ENCODE results near the gene YPEL4. TPM values are rescaled to one million over a fixed set of nuclear protein-coding genes. Genes with fewer than 3 reads are reported as not detected.
A peak's percentile ranks its signal among the peaks of the same experiment; 100 is the strongest.

YPEL4 gene
- polyA plus RNA-seq, 1 of the 3 experiments (the other 2 are of a cell fraction) = 2.3 TPM

- TF ChIP-seq IRF3 (IDR thresholded peaks at IDR 0.05; ENCODE audit: low read depth, low read length) = 0 out of 2 replicates have a peak, but pooled peaks have one; percentile 24
- 0 out of 2 replicates have a peak, but pooled peaks have one; percentile 3 for TF ChIP-seq FOXM1 (IDR thresholded peaks at IDR 0.05; ENCODE audit: low read depth)
- TF ChIP-seq, protein P1, sequence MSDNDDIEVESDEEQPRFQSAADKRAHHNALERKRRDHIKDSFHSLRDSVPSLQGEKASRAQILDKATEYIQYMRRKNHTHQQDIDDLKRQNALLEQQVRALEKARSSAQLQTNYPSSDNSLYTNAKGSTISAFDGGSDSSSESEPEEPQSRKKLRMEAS (IDR thresholded peaks at IDR 0.05; ENCODE audit: low read depth) = no peak; the same call in 1 of the 2 replicates
- peak; percentile 88 for TF ChIP-seq TEAD4 (IDR thresholded peaks at IDR 0.05; ENCODE audit: borderline replicate concordance, insufficient read depth)
- TF ChIP-seq TAF1 (IDR thresholded peaks at IDR 0.05; ENCODE audit: borderline replicate concordance, low read depth, low read length) = peak; percentile 90
- no peak for TF ChIP-seq NFIC (IDR thresholded peaks at IDR 0.05; ENCODE audit: borderline replicate concordance)
- TF ChIP-seq FOSL2 (IDR thresholded peaks at IDR 0.05; ENCODE audit: borderline replicate concordance, low read depth) = no peak
- peak; percentile 29; the same call in 1 of the 2 replicates for TF ChIP-seq RCOR1 (IDR thresholded peaks at IDR 0.05; ENCODE audit: low read length)
- TF ChIP-seq, protein P2, sequence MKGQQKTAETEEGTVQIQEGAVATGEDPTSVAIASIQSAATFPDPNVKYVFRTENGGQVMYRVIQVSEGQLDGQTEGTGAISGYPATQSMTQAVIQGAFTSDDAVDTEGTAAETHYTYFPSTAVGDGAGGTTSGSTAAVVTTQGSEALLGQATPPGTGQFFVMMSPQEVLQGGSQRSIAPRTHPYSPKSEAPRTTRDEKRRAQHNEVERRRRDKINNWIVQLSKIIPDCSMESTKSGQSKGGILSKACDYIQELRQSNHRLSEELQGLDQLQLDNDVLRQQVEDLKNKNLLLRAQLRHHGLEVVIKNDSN (IDR thresholded peaks at IDR 0.05; ENCODE audit: borderline replicate concordance, low read depth) = no peak
- TF ChIP-seq, protein P3, sequence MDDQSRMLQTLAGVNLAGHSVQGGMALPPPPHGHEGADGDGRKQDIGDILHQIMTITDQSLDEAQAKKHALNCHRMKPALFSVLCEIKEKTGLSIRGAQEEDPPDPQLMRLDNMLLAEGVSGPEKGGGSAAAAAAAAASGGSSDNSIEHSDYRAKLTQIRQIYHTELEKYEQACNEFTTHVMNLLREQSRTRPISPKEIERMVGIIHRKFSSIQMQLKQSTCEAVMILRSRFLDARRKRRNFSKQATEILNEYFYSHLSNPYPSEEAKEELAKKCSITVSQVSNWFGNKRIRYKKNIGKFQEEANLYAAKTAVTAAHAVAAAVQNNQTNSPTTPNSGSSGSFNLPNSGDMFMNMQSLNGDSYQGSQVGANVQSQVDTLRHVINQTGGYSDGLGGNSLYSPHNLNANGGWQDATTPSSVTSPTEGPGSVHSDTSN (IDR thresholded peaks at IDR 0.05) = no peak
Measured at GRCh38 chr11:57638005-57638781, 11.5 kb downstream of the YPEL4 start (continued).

DNA sequence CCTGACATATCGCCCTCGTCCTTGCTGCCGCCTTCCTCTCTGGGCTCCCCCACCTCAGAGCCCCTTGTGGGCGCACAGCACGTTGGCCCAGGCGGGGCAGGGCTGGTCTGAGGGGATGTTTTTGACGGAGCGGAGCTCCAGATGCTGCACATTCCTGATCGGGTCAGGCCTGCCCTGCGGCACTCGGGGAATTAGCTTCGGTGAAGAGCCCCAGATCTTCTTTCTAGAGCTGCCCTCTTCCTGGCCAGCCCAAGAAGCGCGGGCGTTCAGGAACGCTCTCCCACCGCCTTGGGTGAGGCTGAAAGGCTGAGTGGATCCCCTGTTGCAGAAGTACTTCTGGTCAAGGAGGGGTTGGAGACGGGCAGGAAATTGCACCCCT, 12.1 kb downstream of the YPEL4 start:
- H3F3A ChIP-seq (replicated peaks; ENCODE audit: insufficient read depth) = peaks cover 3% of the 10 kb centered on the region
- peaks cover 14 to 18% of the 10 kb centered on the region in 2 experiments; a peak in 3 of 4 replicates for H3K4me1 ChIP-seq (ENCODE audit: control insufficient read depth in 1 of 2, insufficient read depth in 2 of 2, low read depth in 1 of 2, low read length in 1 of 2)
- CTCF ChIA-PET = interaction anchor here (1.1 to 17.7 kb wide), 3 partner anchors 17 to 111 kb away, joined by 3 to 326 read pairs (median 4); partner anchors contain the start of gene UBE2L6
- WGBS (ENCODE audit: low lambda C conversion rate) = 61% methylated on average over 11 of the region's 18 CpGs
- peaks cover 44% of the 10 kb centered on the region for H3K79me2 ChIP-seq (ENCODE audit: insufficient read depth)
- DNase-seq = peak; percentile 62
- H3K4me2 ChIP-seq = peak overlapping the region; percentile 99
- POLR2A ChIA-PET = interaction anchor here (1.0 to 1.8 kb wide), 2 partner anchors 39 to 70 kb away, joined by 4 to 11 read pairs; partner anchors contain the start of gene UBE2L6
- no peaks in the 10 kb centered on the region for H3K9me2 ChIP-seq
- peaks cover 28% of the 10 kb centered on the region for H4K20me1 ChIP-seq (ENCODE audit: insufficient read depth)
- peak overlapping the region; percentile 99; the same call in 1 of the 2 replicates for H2AFZ ChIP-seq (ENCODE audit: low read depth)
- peak overlapping the region; percentile 86 to 99 for H3K4me3 ChIP-seq (ENCODE audit: low read depth in 2 of 2, low read length in 1 of 2)
- H3K9me3 ChIP-seq = no peaks in the 10 kb centered on the region
- peaks cover 0 to 3% of the 10 kb centered on the region in 2 experiments for H3K36me3 ChIP-seq (replicated peaks in 1 of 2; ENCODE audit: control insufficient read depth in 1 of 2, insufficient read depth in 2 of 2, low read length in 1 of 2)
- no peaks in the 10 kb centered on the region; the same call in 1 of the 2 replicates for H3K27me3 ChIP-seq (ENCODE audit: insufficient read depth)
- H3K9ac ChIP-seq = peak overlapping the region; percentile 99
- peak overlapping the region; percentile 66 to 81; a peak in 2 of 4 replicates for H3K27ac ChIP-seq (ENCODE audit: low read depth in 2 of 2, low read length in 1 of 2)
- TF ChIP-seq RFX5 (IDR thresholded peaks at IDR 0.05; ENCODE audit: low read length) = no peak
- no peak for TF ChIP-seq FOXJ3 (CRISPR knock-in tag; IDR thresholded peaks at IDR 0.05)
- no peak for TF ChIP-seq ELF1 (IDR thresholded peaks at IDR 0.05)
- TF ChIP-seq NFIC (IDR thresholded peaks at IDR 0.05; ENCODE audit: borderline replicate concordance) = no peak
- no peak for TF ChIP-seq MEF2A (IDR thresholded peaks at IDR 0.05; ENCODE audit: borderline replicate concordance, low read depth)
- no peak for TF ChIP-seq EZH2phosphoT487 (IDR thresholded peaks at IDR 0.05; ENCODE audit: borderline replicate concordance, low read depth)
- no peak for TF ChIP-seq RXRA (IDR thresholded peaks at IDR 0.05; ENCODE audit: borderline replicate concordance, low read depth)
- no peak for TF ChIP-seq CHD2 (IDR thresholded peaks at IDR 0.05; ENCODE audit: low read length, partially characterized antibody)
- TF ChIP-seq YY1 (IDR thresholded peaks at IDR 0.05; ENCODE audit: low read depth) = no peak
- TF ChIP-seq, protein P2 (IDR thresholded peaks at IDR 0.05; ENCODE audit: borderline replicate concordance, low read depth) = no peak
- no peak for TF ChIP-seq POLR2AphosphoS5 (IDR thresholded peaks at IDR 0.05; ENCODE audit: low read depth, low read length)
- TF ChIP-seq, protein P1 (IDR thresholded peaks at IDR 0.05; ENCODE audit: low read depth) = no peak
- no peak for TF ChIP-seq SIN3A (IDR thresholded peaks at IDR 0.05; ENCODE audit: borderline replicate concordance, low read depth, low read length)
- no peak for TF ChIP-seq IRF3 (IDR thresholded peaks at IDR 0.05; ENCODE audit: low read depth, low read length)
- TF ChIP-seq, protein P4, sequence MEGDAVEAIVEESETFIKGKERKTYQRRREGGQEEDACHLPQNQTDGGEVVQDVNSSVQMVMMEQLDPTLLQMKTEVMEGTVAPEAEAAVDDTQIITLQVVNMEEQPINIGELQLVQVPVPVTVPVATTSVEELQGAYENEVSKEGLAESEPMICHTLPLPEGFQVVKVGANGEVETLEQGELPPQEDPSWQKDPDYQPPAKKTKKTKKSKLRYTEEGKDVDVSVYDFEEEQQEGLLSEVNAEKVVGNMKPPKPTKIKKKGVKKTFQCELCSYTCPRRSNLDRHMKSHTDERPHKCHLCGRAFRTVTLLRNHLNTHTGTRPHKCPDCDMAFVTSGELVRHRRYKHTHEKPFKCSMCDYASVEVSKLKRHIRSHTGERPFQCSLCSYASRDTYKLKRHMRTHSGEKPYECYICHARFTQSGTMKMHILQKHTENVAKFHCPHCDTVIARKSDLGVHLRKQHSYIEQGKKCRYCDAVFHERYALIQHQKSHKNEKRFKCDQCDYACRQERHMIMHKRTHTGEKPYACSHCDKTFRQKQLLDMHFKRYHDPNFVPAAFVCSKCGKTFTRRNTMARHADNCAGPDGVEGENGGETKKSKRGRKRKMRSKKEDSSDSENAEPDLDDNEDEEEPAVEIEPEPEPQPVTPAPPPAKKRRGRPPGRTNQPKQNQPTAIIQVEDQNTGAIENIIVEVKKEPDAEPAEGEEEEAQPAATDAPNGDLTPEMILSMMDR (IDR thresholded peaks at IDR 0.05) = no peak
- TF ChIP-seq RAD21 (IDR thresholded peaks at IDR 0.05; ENCODE audit: low read length) = no peak
